CD4-positive, CD25-positive, alpha-beta regulatory T cell (primary cell): ENCODE results near the gene PRAMEF20. TPM values are rescaled to one million over a fixed set of nuclear protein-coding genes. Genes with fewer than 3 reads are reported as not detected.
"Not testable (repeated sequence)": the region's sequence is repeated elsewhere in the genome, so short reads cannot be mapped to it uniquely, and the experiment has no call there.

Experiments used
- ATAC-seq, 2 donors: fragments of 150-1000 bp; cut with Tn5 transposase; one replicate each; pipeline ENCODE4 v1.10.0; 2021; ENCODE audit warnings: low read depth in 2 of 2, moderate number of reproducible peaks in 2 of 2, moderate library complexity in 1 of 2
- DNase-seq, 3 donors: peaks; one replicate each; pipeline versions ENCODE4 v3.0.0 to v3.0.0-alpha.2; 2012 to 2022; ENCODE audit warnings: mixed read lengths in 1 of 3
- H3K27ac ChIP-seq: one replicate; pipeline ENCODE4 v1.7.0; 2013; ENCODE audit warnings: mild to moderate bottlenecking, low read length; ENCODE audit not compliant: insufficient read depth, poor library complexity, severe bottlenecking
- H3K27me3 ChIP-seq: one replicate; pipeline ENCODE4 v1.7.0; 2013; ENCODE audit warnings: low read length; ENCODE audit not compliant: control insufficient read depth, insufficient read depth
- H3K36me3 ChIP-seq: one replicate; pipeline ENCODE4 v1.7.0; 2013; ENCODE audit warnings: mild to moderate bottlenecking, low read length, moderate library complexity; ENCODE audit not compliant: control insufficient read depth, insufficient read depth
- H3K4me1 ChIP-seq: 2 replicates; pipeline ENCODE4 v1.7.0; 2013; ENCODE audit warnings: mild to moderate bottlenecking, low read length; ENCODE audit not compliant: insufficient read depth, control insufficient read depth, poor library complexity, severe bottlenecking
- H3K4me3 ChIP-seq: one replicate; pipeline ENCODE4 v1.7.0; 2013; ENCODE audit warnings: low read depth, mild to moderate bottlenecking, low read length, moderate library complexity
- H3K9me3 ChIP-seq, 2 experiments: 1 replicate in 1 of 2; 2 replicates in 1 of 2; pipeline ENCODE4 v1.7.0; 2013; ENCODE audit warnings: low read length in 2 of 2, mild to moderate bottlenecking in 1 of 2, moderate library complexity in 1 of 2; ENCODE audit not compliant: control insufficient read depth in 2 of 2
- H3K27ac Mint-ChIP-seq, 3 donors: one replicate each; pipeline ENCODE4 v1.8.0; 2020 to 2022; ENCODE audit warnings: mild to moderate bottlenecking in 3 of 3, mixed read lengths in 3 of 3, moderate library complexity in 2 of 3
- H3K27me3 Mint-ChIP-seq: one replicate; pipeline ENCODE4 v1.8.0; 2022; ENCODE audit warnings: mild to moderate bottlenecking, mixed read lengths
- H3K36me3 Mint-ChIP-seq: one replicate; pipeline ENCODE4 v1.8.0; 2020; ENCODE audit warnings: mixed read lengths
- H3K4me1 Mint-ChIP-seq, 4 donors: one replicate each; pipeline ENCODE4 v1.8.0; 2020 to 2022; ENCODE audit warnings: mixed read lengths in 4 of 4, mild to moderate bottlenecking in 1 of 4
- H3K4me3 Mint-ChIP-seq, 4 donors: one replicate each; pipeline ENCODE4 v1.8.0; 2020 to 2022; ENCODE audit warnings: mild to moderate bottlenecking in 4 of 4, mixed read lengths in 4 of 4, moderate library complexity in 3 of 4
- H3K9me3 Mint-ChIP-seq, 7 donors: one replicate each; pipeline ENCODE4 v1.8.0; 2020 to 2022; ENCODE audit warnings: mixed read lengths in 7 of 7, mild to moderate bottlenecking in 3 of 7, moderate library complexity in 2 of 7
- polyA plus RNA-seq, 4 donors: library from polyadenylated mRNA; unstranded; fragments of 300-500 nt; fragmentation: Illumina TruSeq; gene quantifications; one replicate each; pipeline ENCODE4 v1.2.3, GENCODE V29; 2021
- total RNA-seq: library from RNA; stranded (reverse); gene quantifications from one replicate; pipeline ENCODE4 v1.2.3, GENCODE V29; 2022

The PRAMEF20 gene
- total and polyA plus RNA-seq, 5 donors from 2014 or later = not detected

- not testable (repeated sequence) for H3K36me3 ChIP-seq, H3K4me3 ChIP-seq, ATAC-seq, H3K9me3 ChIP-seq, H3K4me3 Mint-ChIP-seq, H3K27ac Mint-ChIP-seq, H3K4me1 Mint-ChIP-seq, H3K27me3 Mint-ChIP-seq, H3K4me1 ChIP-seq, H3K36me3 Mint-ChIP-seq, DNase-seq, H3K27ac ChIP-seq, H3K27me3 ChIP-seq, H3K9me3 Mint-ChIP-seq
Measured at GRCh38 chr1:13393004-13393403, 17.2 kb upstream of the PRAMEF20 start.

DNA sequence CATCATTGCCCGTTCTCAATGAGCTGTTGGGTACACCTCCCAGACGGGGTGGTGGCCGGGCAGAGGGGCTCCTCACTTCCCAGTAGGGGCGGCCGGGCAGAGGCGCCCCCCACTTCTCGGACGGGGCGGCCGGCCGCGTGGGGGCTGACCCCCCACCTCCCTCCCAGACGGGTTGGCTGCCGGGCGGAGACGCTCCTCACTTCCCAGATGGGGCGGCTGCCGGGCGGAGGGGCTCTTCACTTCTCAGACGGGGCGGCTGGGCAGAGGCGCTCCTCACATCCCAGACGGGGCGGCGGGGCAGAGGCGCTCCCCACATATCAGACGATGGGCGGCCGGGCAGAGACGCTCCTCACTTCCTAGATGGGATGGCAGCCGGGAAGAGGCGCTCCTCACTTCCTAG, 15.5 kb upstream of the PRAMEF20 start:
- H3K4me3 Mint-ChIP-seq, DNase-seq, H3K27me3 ChIP-seq, H3K9me3 Mint-ChIP-seq, H3K36me3 ChIP-seq, H3K4me1 Mint-ChIP-seq, ATAC-seq, H3K4me3 ChIP-seq, H3K27me3 Mint-ChIP-seq, H3K36me3 Mint-ChIP-seq, H3K27ac Mint-ChIP-seq, H3K4me1 ChIP-seq, H3K9me3 ChIP-seq, H3K27ac ChIP-seq: not testable (repeated sequence)

DNA sequence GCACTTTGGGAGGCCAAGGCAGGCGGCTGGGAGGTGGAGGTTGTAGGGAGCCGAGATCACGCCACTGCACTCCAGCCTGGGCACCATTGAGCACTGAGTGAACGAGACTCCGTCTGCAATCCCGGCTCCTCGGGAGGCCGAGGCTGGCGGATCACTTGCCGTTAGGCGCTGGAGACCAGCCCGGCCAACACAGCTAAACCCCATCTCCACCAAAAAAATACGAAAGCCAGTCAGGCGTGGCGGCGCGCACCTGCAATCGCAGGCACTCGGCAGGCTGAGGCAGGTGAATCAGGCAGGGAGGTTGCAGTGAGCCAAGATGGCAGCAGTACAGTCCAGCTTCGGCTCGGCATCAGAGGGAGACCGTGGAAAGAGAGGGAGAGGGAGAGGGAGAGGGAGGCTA, 14.9 kb upstream of the PRAMEF20 start:
- H3K36me3 ChIP-seq, DNase-seq, H3K4me1 Mint-ChIP-seq, H3K27me3 Mint-ChIP-seq, H3K36me3 Mint-ChIP-seq, H3K4me3 Mint-ChIP-seq, H3K27ac ChIP-seq, H3K9me3 ChIP-seq, H3K27ac Mint-ChIP-seq, H3K4me1 ChIP-seq, ATAC-seq, H3K27me3 ChIP-seq, H3K4me3 ChIP-seq, H3K9me3 Mint-ChIP-seq: not testable (repeated sequence)

DNA sequence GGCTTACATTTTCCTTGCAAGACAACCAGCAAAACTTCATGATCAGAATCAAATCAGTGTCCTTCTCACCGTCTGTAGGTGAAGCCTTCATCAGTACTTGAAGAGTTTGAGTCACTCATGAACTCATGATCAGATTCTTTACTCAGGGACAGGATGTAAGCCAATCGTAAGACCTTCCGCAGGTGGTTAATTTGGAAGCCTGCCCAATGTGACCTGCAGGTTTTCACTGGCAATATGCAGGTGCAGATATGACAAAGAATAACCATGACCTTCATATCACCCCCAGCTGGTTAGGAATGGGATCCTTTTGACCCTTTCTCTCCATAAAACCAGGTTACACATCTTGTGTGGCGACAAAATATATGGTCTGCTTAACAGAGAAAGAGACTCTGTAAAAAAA, 2.4 kb upstream of the PRAMEF20 start:
- H3K4me1 Mint-ChIP-seq = no peaks in the 10 kb centered on the region
- no peak overlapping the region for H3K27ac ChIP-seq
- DNase-seq = no peak
- H3K4me1 ChIP-seq = no peaks in the 10 kb centered on the region
- no peaks in the 10 kb centered on the region for H3K27me3 Mint-ChIP-seq
- H3K36me3 Mint-ChIP-seq = no peaks in the 10 kb centered on the region
- no peaks in the 10 kb centered on the region for H3K36me3 ChIP-seq
- H3K27ac Mint-ChIP-seq = no peak overlapping the region
- H3K9me3 ChIP-seq = no peaks in the 10 kb centered on the region
- no peaks in the 10 kb centered on the region for H3K27me3 ChIP-seq
- H3K9me3 Mint-ChIP-seq = peaks cover 0 to 3% (median 0%) of the 10 kb centered on the region in 7 donors
- H3K4me3 ChIP-seq = no peak overlapping the region
- ATAC-seq = no peak
- no peak overlapping the region for H3K4me3 Mint-ChIP-seq

DNA sequence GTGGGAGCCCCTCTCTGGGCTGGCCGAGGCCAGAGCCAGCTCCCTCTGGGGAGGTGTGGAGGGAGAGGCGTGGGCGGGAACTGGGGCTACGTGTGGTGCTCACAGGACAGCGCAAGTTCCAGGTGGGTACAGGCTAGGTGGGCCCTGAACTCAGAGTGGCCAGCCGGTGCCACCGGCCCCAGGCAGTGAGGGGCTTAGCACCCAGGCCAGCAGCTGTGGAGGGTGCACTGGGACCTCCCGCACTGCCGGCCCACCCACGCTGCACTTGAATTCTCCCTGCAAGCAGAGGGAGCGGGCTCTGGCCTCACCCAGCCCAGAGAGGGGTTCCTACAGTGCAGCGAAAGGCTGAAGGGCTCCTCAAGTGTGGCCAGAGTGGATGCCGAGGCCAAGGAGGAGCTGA, 20.2 kb downstream of the PRAMEF20 start:
- no peak for ATAC-seq

GRCh38 chr1:13432251-13432650, 22.0 kb downstream of the PRAMEF20 start:
- no peaks in the 10 kb centered on the region for H3K9me3 ChIP-seq
- peaks cover 0 to 5% (median 0%) of the 10 kb centered on the region in 7 donors for H3K9me3 Mint-ChIP-seq
- ATAC-seq = no peak

More for the DNA sequence above, 20.2 kb downstream of the PRAMEF20 start:
- Histone ChIP-seq H3K27me3 (no peaks in the 10 kb centered on the region), H3K27ac (no peak overlapping the region), H3K4me1 (no peaks in the 10 kb centered on the region), H3K36me3 (no peaks in the 10 kb centered on the region), H3K9me3 (no peaks in the 10 kb centered on the region), H3K4me3 (no peak overlapping the region)
- no peak for DNase-seq
- no peaks in the 10 kb centered on the region for H3K36me3 Mint-ChIP-seq
- H3K4me1 Mint-ChIP-seq = no peaks in the 10 kb centered on the region
- H3K4me3 Mint-ChIP-seq = no peak overlapping the region
- no peak overlapping the region for H3K27ac Mint-ChIP-seq
- peaks cover 0 to 3% (median 0%) of the 10 kb centered on the region in 7 donors for H3K9me3 Mint-ChIP-seq
- H3K27me3 Mint-ChIP-seq = peaks cover 5% of the 10 kb centered on the region

DNA sequence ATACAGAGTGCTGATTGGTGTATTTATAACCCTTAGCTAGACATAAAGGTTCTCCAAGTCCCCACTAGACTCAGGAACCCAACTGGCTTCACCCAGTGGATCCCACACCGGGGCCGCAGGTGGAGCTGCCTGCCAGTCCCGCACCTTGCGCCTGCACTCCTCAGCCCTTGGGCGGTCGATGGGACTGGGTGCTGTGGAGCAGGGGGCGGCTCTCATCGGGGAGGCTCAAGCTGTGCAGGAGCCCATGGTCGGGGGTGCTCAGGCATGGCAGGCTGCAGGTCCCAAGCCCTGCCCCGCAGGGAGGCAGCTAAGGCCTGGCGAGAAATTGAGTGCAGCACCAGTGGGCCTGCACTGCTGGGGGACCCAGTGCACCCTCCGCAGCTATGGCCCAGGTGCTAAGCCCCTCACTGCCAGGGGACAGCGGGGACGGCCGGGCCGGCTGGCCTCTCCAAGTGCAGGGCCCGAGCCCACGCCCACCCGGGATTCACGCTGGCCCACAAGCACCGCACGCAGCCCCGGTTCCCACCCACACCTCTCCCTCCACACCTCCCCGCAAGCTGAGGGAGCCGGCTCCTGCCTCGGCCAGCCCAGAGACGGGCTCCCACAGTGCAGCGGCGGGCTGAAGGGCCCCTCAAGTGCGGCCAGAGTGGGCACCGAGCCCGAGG, 23.6 kb downstream of the PRAMEF20 start:
- H3K36me3 Mint-ChIP-seq = not testable (repeated sequence)

More at GRCh38 chr1:13432251-13432650, 22.0 kb downstream of the PRAMEF20 start:
- Histone ChIP-seq H3K27ac (no peak overlapping the region), H3K4me1 (no peaks in the 10 kb centered on the region), H3K36me3 (no peaks in the 10 kb centered on the region), H3K27me3 (no peaks in the 10 kb centered on the region), H3K4me3 (no peak overlapping the region)
- Mint-ChIP-seq H3K36me3 (no peaks in the 10 kb centered on the region), H3K27me3 (peaks cover 5% of the 10 kb centered on the region), H3K4me1 (no peaks in the 10 kb centered on the region), H3K27ac (no peak overlapping the region), H3K4me3 (no peak overlapping the region)
- no peak for DNase-seq

GRCh38 chr1:13435458-13435857, 25.2 kb downstream of the PRAMEF20 start:
- H3K27me3 Mint-ChIP-seq = no peaks in the 10 kb centered on the region

More for the DNA sequence above, 23.6 kb downstream of the PRAMEF20 start:
- not testable (repeated sequence) for H3K27me3 Mint-ChIP-seq, H3K27ac ChIP-seq, H3K27ac Mint-ChIP-seq, H3K9me3 ChIP-seq, H3K4me1 Mint-ChIP-seq, H3K9me3 Mint-ChIP-seq, H3K4me1 ChIP-seq, H3K27me3 ChIP-seq, H3K4me3 Mint-ChIP-seq, H3K4me3 ChIP-seq, H3K36me3 ChIP-seq, ATAC-seq, DNase-seq

More at GRCh38 chr1:13435458-13435857, 25.2 kb downstream of the PRAMEF20 start:
- Histone ChIP-seq H3K9me3 (no peaks in the 10 kb centered on the region), H3K27ac (no peak overlapping the region), H3K4me3 (no peak overlapping the region), H3K4me1 (no peaks in the 10 kb centered on the region), H3K27me3 (no peaks in the 10 kb centered on the region), H3K36me3 (no peaks in the 10 kb centered on the region)
- Mint-ChIP-seq H3K27ac (no peak overlapping the region), H3K4me1 (no peaks in the 10 kb centered on the region), H3K36me3 (no peaks in the 10 kb centered on the region), H3K9me3 (peaks cover 0 to 5% (median 0%) of the 10 kb centered on the region in 7 donors), H3K4me3 (no peak overlapping the region)
- no peak for DNase-seq
- no peak for ATAC-seq
